ENCODE measurements around the gene TNFSF11.

GRCh38 chr13:42623916-42624315, 50.0 kb downstream of the TNFSF11 start:
- TF ChIP-seq CTCF (conservative IDR thresholded peaks at IDR 0.05; ENCODE audit: low read length) (no peak), EZH2phosphoT487 (IDR thresholded peaks at IDR 0.05; ENCODE audit: borderline replicate concordance) (no peak)

All from Loucy (cell line).